Measurements from ENCODE around the gene MX1.
A peak's percentile ranks its signal among the peaks of the same experiment; 100 is the strongest.

Gene MX1

DNA sequence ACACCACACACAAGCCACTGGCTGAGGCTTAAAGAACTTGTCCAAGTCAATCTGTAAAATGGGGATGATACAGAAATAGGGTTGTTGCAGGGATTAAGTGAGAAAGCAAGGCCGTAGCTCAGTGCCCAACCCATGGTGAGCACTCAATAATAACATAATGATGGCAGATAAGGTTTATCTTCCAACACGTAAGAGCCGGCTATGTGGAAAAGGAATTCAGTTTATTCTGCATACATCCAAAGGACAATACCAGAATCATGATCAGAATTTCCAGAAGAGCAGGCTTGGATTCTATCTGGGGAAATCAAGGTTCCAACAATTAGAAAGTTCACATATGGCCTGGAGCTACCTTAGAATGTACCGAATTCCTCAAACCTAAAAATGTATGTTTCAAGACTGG, 77.3 kb downstream of the MX1 start:
- Mint-ChIP-seq H3K4me1 (peaks cover 26% of the 10 kb centered on the region), H3K27me3 (ENCODE audit: low read depth, poor library complexity) (peaks cover 74% of the 10 kb centered on the region), H3K27ac (no peak overlapping the region), H3K4me3 (no peak overlapping the region), H3K9me3 (no peaks in the 10 kb centered on the region), H3K36me3 (ENCODE audit: low read depth) (no peaks in the 10 kb centered on the region)
- no peak for DNase-seq
- TF ChIP-seq, protein P1, sequence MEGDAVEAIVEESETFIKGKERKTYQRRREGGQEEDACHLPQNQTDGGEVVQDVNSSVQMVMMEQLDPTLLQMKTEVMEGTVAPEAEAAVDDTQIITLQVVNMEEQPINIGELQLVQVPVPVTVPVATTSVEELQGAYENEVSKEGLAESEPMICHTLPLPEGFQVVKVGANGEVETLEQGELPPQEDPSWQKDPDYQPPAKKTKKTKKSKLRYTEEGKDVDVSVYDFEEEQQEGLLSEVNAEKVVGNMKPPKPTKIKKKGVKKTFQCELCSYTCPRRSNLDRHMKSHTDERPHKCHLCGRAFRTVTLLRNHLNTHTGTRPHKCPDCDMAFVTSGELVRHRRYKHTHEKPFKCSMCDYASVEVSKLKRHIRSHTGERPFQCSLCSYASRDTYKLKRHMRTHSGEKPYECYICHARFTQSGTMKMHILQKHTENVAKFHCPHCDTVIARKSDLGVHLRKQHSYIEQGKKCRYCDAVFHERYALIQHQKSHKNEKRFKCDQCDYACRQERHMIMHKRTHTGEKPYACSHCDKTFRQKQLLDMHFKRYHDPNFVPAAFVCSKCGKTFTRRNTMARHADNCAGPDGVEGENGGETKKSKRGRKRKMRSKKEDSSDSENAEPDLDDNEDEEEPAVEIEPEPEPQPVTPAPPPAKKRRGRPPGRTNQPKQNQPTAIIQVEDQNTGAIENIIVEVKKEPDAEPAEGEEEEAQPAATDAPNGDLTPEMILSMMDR (IDR thresholded peaks at IDR 0.05) = no peak

DNA sequence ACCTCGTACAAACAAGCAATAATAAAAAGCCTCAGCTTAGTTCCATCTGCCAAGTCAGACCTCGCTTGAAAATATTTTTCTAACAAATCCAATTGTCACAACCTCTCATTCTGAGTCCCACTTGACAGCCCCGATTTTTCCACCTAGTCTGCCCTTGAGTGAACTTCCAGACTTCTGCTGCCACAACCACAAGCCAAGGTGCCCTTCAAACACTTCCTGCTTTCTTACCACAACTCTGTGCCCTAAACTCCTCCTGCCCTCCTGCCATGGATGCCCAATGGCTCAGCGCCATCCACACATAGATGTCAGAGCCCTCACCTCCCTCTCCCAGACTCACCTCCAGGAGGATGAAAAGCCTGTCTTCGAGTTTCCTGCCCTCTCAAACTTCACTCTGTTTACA, 78.0 kb downstream of the MX1 start:
- no peak overlapping the region for H3K27ac Mint-ChIP-seq
- TF ChIP-seq, protein P1 (IDR thresholded peaks at IDR 0.05) = no peak
- no peak overlapping the region for H3K4me3 Mint-ChIP-seq
- peaks cover 76% of the 10 kb centered on the region for H3K27me3 Mint-ChIP-seq (ENCODE audit: low read depth, poor library complexity)
- H3K4me1 Mint-ChIP-seq = peaks cover 20% of the 10 kb centered on the region
- H3K36me3 Mint-ChIP-seq (ENCODE audit: low read depth) = no peaks in the 10 kb centered on the region
- no peaks in the 10 kb centered on the region for H3K9me3 Mint-ChIP-seq
- no peak for DNase-seq

DNA sequence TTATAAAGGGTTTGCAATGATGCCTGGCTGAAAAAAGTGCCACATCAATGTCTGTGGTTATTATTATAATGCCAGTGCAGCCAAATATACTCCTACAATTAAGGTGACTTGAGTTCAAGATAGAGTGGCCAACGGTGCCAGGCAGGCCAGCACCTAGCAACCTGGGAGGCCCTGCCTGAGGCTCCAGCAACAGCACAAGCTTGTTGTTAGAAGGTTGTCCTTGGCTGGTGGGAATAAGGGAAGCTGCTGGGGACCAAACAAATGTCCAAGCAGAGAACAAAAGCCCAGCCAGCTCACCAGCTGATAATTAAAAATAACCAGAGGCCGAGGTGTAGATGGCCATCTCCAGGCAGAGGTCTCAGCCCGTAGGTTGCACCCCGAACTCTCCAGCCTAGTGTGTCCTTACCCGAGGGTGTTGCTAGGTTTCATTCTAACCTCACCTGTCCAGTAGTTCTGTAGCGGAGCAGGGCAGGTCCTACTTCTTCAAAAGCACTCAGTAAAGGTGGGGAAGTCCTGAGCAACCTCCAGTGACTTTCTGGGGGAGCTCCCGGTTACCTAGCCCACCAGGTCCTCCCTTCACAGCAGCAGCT, 80.1 kb downstream of the MX1 start:
- peaks cover 16% of the 10 kb centered on the region for H3K4me1 Mint-ChIP-seq
- TF ChIP-seq, protein P1 (IDR thresholded peaks at IDR 0.05) = no peak
- H3K27me3 Mint-ChIP-seq (ENCODE audit: low read depth, poor library complexity) = peaks cover 75% of the 10 kb centered on the region
- no peaks in the 10 kb centered on the region for H3K36me3 Mint-ChIP-seq (ENCODE audit: low read depth)
- H3K27ac Mint-ChIP-seq = no peak overlapping the region
- no peaks in the 10 kb centered on the region for H3K9me3 Mint-ChIP-seq
- no peak overlapping the region for H3K4me3 Mint-ChIP-seq
- DNase-seq = no peak

DNA sequence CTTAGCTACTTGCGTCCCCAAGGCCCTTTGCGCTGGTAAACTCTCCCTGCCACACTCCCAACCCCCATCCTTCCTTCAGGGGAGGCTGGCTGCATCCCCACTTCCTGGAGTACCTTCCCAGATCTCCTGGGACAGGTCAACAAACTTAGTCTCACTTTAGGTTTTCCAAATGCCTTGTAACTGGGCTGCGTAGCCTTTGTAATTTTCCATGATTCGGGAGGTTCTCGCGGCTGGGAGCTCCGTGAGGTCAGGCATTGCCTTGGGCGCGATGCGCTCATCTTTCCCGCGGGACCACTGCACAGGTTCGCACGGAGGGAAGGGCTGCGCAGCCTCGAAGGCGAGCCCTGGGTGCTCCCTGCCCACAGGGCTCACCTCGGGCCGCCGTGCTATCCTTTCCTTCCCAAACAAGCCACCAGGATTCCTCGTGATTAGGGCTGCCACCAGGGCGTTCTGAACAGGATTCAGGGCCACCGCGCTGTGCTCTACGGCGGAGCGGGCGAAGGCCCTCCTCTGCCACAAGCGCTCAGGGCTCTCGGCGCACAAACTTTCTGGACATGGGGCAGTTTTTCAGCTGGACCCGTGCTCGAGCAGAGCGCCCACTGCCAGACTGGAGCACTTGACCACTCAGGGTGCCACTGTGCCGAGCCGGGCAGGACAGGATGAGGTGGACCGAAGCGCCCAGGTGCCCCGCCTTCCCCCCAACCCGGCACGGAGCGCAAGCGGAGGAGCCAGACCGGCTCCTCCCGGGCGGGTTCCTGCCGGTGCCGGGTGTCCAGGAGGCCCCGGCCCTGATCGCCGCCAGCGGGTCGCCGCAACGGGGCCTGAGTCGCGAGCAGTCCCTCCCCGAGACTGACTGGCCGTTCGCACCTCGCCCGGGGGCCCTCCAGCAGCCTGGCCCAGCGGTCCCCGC, 80.8 kb downstream of the MX1 start:
- peak overlapping the region; percentile 76 for H3K4me3 Mint-ChIP-seq
- H3K27me3 Mint-ChIP-seq (ENCODE audit: low read depth, poor library complexity) = peaks cover 74% of the 10 kb centered on the region
- no peaks in the 10 kb centered on the region for H3K36me3 Mint-ChIP-seq (ENCODE audit: low read depth)
- no peaks in the 10 kb centered on the region for H3K9me3 Mint-ChIP-seq
- H3K27ac Mint-ChIP-seq = no peak overlapping the region
- peak; percentile 43 for DNase-seq
- TF ChIP-seq, protein P1 (IDR thresholded peaks at IDR 0.05) = no peak
- H3K4me1 Mint-ChIP-seq = peaks cover 21% of the 10 kb centered on the region

DNA sequence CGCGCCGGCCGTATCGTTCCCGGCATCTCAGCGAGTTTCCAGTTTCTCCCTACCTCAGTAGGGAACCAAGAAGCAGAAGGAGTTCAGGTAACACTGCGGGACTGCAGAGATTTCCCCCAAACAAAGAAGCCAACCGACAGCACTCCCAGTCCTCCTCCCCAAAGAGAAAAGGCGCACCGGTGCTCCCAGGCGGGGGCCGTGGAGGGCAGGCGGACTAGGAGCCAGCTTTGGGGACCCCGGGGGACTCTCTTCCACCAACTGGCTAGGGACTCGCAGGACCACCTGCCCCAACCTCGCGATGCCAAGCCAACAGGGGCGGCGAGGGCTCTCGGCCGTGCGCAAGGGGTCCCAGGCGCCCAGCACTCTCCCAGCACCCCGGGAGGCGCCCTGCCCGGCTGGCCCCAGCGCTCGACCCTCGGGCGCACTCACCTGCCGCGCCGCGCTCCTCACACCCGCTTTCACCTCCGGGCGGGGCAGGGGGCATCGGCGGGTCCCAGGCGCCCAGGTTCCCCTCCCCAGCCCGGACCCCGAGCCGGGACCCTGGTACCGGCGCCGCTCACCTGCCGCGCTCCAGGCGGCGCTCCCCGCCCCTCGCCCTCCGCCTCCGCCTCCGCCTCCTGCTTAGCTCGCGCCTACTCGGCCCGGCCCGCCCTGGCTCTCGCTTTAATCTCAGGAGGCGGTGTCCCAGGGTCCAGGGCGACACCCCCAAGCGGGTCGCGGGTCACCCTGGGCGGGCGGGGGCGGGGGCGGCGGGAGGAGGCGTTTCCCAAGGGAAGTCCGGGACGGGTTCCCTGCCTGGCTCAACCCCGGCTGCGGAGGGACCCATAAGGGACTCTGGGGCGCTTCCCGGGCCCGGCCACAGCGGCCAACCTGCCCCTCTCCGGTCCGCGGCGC, 81.7 kb downstream of the MX1 start, which contains the start of gene TMPRSS2:
TMPRSS2 (minus strand) TSS at position 638 of the 894 bp plus-strand sequence. CDS start 10,025 bp downstream, outside the sequence.
- Mint-ChIP-seq H3K36me3 (ENCODE audit: low read depth) (no peaks in the 10 kb centered on the region), H3K27me3 (ENCODE audit: low read depth, poor library complexity) (peaks cover 70% of the 10 kb centered on the region), H3K4me1 (peaks cover 26% of the 10 kb centered on the region), H3K27ac (no peak within 1 kb of the TSS), H3K4me3 (peak within 1 kb of the TSS; percentile 76), H3K9me3 (no peaks in the 10 kb centered on the region)
- TF ChIP-seq, protein P1 (IDR thresholded peaks at IDR 0.05) = no peak
- peak; percentile 65 for DNase-seq

Measured in nephron progenitor cell (in vitro differentiated cells).